H7 (cell line): Measurements from ENCODE around the gene SH3BGRL2. TPM values are rescaled to one million over a fixed set of nuclear protein-coding genes. Genes with fewer than 3 reads are reported as not detected.
"Not testable (repeated sequence)": the region's sequence is repeated elsewhere in the genome, so short reads cannot be mapped to it uniquely, and the experiment has no call there.

Source experiments
- DNase-seq: peaks from one replicate; pipeline ENCODE4 v3.0.0; 2012
- H3K27me3 ChIP-seq: 2 replicates; pipeline ENCODE4 v1.6.0; 2011; ENCODE audit warnings: mild to moderate bottlenecking, low read length; ENCODE audit not compliant: control insufficient read depth, insufficient read depth
- H3K36me3 ChIP-seq: replicated peaks from 2 replicates; pipeline ENCODE4 v1.5.1; 2011; ENCODE audit warnings: low read length; ENCODE audit not compliant: control insufficient read depth, insufficient read depth
- H3K4me3 ChIP-seq: 2 replicates; pipeline ENCODE4 v1.5.1; 2011; ENCODE audit warnings: low read depth, mild to moderate bottlenecking, control low read depth, low read length, moderate library complexity; ENCODE audit not compliant: insufficient read depth
- total RNA-seq: library from RNA; depleted of rRNA; stranded (reverse); fragments of >200 nt; shearing (Covaris generic); gene quantifications from 2 replicates; pipeline ENCODE4 v1.2.3, GENCODE V29; 2014

The SH3BGRL2 gene
- total RNA-seq, 1 experiment from 2014 or later = 8.6 TPM

DNA sequence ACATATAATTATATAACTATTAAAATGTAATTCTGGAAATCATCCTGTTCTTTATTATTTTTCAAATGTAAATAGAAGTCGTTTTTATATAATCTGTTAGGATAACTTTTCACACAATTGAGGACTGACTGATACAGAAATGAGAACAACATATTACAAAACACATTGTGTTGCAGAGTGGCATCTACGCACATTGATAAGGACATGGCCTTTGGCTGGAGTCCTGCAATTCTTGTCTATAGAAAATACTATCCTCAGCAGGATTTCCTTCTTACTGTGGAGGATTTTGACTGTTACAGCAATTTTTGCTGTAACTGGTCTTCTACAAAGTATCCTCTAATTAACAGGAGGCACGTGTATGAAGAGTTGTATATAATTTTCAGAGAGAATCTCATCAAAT lies 19.8 kb downstream of the SH3BGRL2 start:
- Histone ChIP-seq H3K27me3 (no peaks in the 10 kb centered on the region; the same call in 1 of the 2 replicates), H3K4me3 (no peak overlapping the region), H3K36me3 (no peaks in the 10 kb centered on the region)
- no peak for DNase-seq

- no peak overlapping the region for H3K4me3 ChIP-seq
- no peak for DNase-seq
- H3K36me3 ChIP-seq = no peaks in the 10 kb centered on the region
- no peaks in the 10 kb centered on the region for H3K27me3 ChIP-seq
Observed at GRCh38 chr6:79656134-79656533, 25.0 kb downstream of the SH3BGRL2 start.

DNA sequence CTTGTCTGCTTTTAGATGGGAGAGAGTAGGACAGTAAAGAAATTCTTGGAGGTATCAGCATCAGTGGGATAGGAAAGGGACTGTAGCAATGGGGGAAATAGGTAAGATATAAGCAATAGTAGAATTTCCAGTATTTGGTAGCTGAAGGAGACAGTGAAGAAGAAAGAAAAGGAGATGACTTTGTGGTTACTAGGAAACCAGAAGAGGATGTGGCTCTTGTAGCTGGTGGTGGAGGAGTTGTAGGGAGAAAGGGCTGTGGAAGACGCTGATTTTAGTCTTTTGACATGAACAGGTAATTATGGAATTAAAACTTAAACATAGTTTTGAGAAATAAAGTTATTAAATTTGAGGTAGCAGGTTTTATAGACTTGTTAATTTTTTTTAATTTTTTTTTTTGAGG lies 26.1 kb downstream of the SH3BGRL2 start:
- no peaks in the 10 kb centered on the region for H3K27me3 ChIP-seq
- no peak overlapping the region for H3K4me3 ChIP-seq
- DNase-seq = no peak
- no peaks in the 10 kb centered on the region for H3K36me3 ChIP-seq

GRCh38 chr6:79663655-79664054 lies 32.5 kb downstream of the SH3BGRL2 start:
- not testable (repeated sequence) for DNase-seq, H3K4me3 ChIP-seq, H3K27me3 ChIP-seq, H3K36me3 ChIP-seq

- no peak overlapping the region for H3K4me3 ChIP-seq
- H3K36me3 ChIP-seq = no peaks in the 10 kb centered on the region
- DNase-seq = no peak
- H3K27me3 ChIP-seq = no peaks in the 10 kb centered on the region
Observed at GRCh38 chr6:79665725-79666551, 34.8 kb downstream of the SH3BGRL2 start.

GRCh38 chr6:79666634-79667033 lies 35.5 kb downstream of the SH3BGRL2 start:
- H3K4me3 ChIP-seq = no peak overlapping the region
- no peak for DNase-seq
- H3K36me3 ChIP-seq = no peaks in the 10 kb centered on the region
- H3K27me3 ChIP-seq = no peaks in the 10 kb centered on the region

GRCh38 chr6:79668381-79668780 lies 37.3 kb downstream of the SH3BGRL2 start:
- DNase-seq = no peak
- Histone ChIP-seq H3K27me3 (no peaks in the 10 kb centered on the region), H3K4me3 (no peak overlapping the region), H3K36me3 (no peaks in the 10 kb centered on the region)

GRCh38 chr6:79669766-79670165 lies 38.6 kb downstream of the SH3BGRL2 start:
- no peaks in the 10 kb centered on the region; the same call in 1 of the 2 replicates for H3K36me3 ChIP-seq
- no peaks in the 10 kb centered on the region for H3K27me3 ChIP-seq
- DNase-seq = no peak
- H3K4me3 ChIP-seq = no peak overlapping the region

- H3K27me3 ChIP-seq = no peaks in the 10 kb centered on the region
- no peak for DNase-seq
- no peaks in the 10 kb centered on the region; the same call in 1 of the 2 replicates for H3K36me3 ChIP-seq
- no peak overlapping the region for H3K4me3 ChIP-seq
Observed at GRCh38 chr6:79670789-79671188, 39.7 kb downstream of the SH3BGRL2 start.

DNA sequence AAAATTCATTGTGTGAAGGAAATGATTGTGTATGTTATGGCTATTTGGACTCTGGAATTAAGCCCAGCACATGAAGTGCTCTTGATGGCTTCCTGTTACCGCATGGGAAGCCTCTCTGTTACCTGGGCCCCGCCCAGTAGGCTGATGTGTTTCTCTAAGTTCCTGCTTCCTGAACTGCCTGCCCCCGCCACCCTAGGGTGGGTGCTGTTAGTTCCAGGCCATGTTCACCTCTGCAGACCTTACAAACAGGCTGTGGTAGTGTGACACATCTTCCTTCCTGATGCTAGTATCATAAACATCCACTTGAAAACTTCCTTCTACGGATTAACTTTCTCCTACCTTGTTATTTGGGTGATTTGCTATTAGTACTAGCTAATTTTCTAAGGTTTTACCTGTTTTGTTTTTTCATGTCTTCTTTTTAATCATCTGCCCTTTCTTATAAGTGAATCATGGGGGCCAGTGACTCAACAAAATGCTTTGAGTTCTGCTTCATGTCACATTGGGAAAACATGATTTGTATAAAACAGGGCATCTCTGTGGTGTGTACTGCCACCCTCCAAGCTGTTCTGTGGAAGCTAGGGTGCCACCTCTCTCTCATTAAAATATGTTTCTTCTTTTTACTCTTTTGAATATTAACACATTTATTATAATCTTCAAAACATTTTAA lies 40.6 kb downstream of the SH3BGRL2 start:
- Histone ChIP-seq H3K36me3 (no peaks in the 10 kb centered on the region; the same call in 1 of the 2 replicates), H3K27me3 (no peaks in the 10 kb centered on the region), H3K4me3 (no peak overlapping the region)
- no peak for DNase-seq

- DNase-seq = no peak
- Histone ChIP-seq H3K4me3 (no peak overlapping the region), H3K36me3 (no peaks in the 10 kb centered on the region; the same call in 1 of the 2 replicates), H3K27me3 (no peaks in the 10 kb centered on the region)
Observed at GRCh38 chr6:79672631-79673111, 41.5 kb downstream of the SH3BGRL2 start.

- H3K4me3 ChIP-seq = no peak overlapping the region
- no peak for DNase-seq
- H3K27me3 ChIP-seq = no peaks in the 10 kb centered on the region
- no peaks in the 10 kb centered on the region; the same call in 1 of the 2 replicates for H3K36me3 ChIP-seq
Observed at GRCh38 chr6:79673947-79674346, 42.8 kb downstream of the SH3BGRL2 start.

GRCh38 chr6:79676785-79677736 lies 45.9 kb downstream of the SH3BGRL2 start:
- Histone ChIP-seq H3K36me3 (no peaks in the 10 kb centered on the region; the same call in 1 of the 2 replicates), H3K27me3 (no peaks in the 10 kb centered on the region), H3K4me3 (no peak overlapping the region)
- DNase-seq = no peak

GRCh38 chr6:79682682-79683081 lies 51.6 kb downstream of the SH3BGRL2 start:
- H3K36me3 ChIP-seq, H3K4me3 ChIP-seq, H3K27me3 ChIP-seq, DNase-seq: not testable (repeated sequence)
